SK-N-MC (cell line): ENCODE data around the gene LRRC61.

Experiments
- EZH2 ChIP-seq: fragments of 200-600 bp; sonication (generic); IDR thresholded peaks from one replicate; pipeline ENCODE4 v1.6.1; 2017; ENCODE audit warnings: antibody characterized with exemption
- POLR2AphosphoS5 ChIP-seq: IDR thresholded peaks from 2 replicates; pipeline ENCODE4 v1.6.1; 2012; ENCODE audit warnings: mild to moderate bottlenecking, low read depth, low read length, borderline replicate concordance

- TF ChIP-seq EZH2: no peak
- TF ChIP-seq POLR2AphosphoS5: no peak
These were observed 17.0 kb downstream of the LRRC61 start for GRCh38 chr7:150340024-150340749.
